ENCODE measurements around the gene SIGLEC9.

Gene SIGLEC9

GRCh38 chr19:51144482-51145045, 19.9 kb downstream of the SIGLEC9 start:
- no peak for DNase-seq (ENCODE audit: low read depth in 2 of 2)

- no peak for DNase-seq (ENCODE audit: low read depth in 2 of 2)
These were observed 21.3 kb downstream of the SIGLEC9 start for GRCh38 chr19:51145916-51146493.

GRCh38 chr19:51146751-51147150, 22.0 kb downstream of the SIGLEC9 start:
- no peak for DNase-seq (ENCODE audit: low read depth in 2 of 2)

- DNase-seq (ENCODE audit: low read depth in 2 of 2): no peak
These were observed 23.0 kb downstream of the SIGLEC9 start for GRCh38 chr19:51147663-51148062.

GRCh38 chr19:51148580-51148979, 23.9 kb downstream of the SIGLEC9 start:
- DNase-seq (ENCODE audit: low read depth in 2 of 2): no peak

GRCh38 chr19:51150627-51151026, 25.9 kb downstream of the SIGLEC9 start:
- DNase-seq (ENCODE audit: low read depth in 2 of 2): no peak

- DNase-seq (ENCODE audit: low read depth in 2 of 2): no peak
These were observed 32.0 kb downstream of the SIGLEC9 start for GRCh38 chr19:51156710-51157109.

GRCh38 chr19:51157265-51157664, 32.6 kb downstream of the SIGLEC9 start:
- no peak for DNase-seq (ENCODE audit: low read depth in 2 of 2)

- DNase-seq (ENCODE audit: low read depth in 2 of 2): peak; percentile 65 to 79
These were observed 33.9 kb downstream of the SIGLEC9 start for GRCh38 chr19:51158474-51159129.

GRCh38 chr19:51159656-51160055, 35.0 kb downstream of the SIGLEC9 start:
- no peak for DNase-seq (ENCODE audit: low read depth in 2 of 2)

GRCh38 chr19:51161266-51161665, 36.6 kb downstream of the SIGLEC9 start:
- DNase-seq (ENCODE audit: low read depth in 2 of 2): no peak

- no peak for DNase-seq (ENCODE audit: low read depth in 2 of 2)
These were observed 37.3 kb downstream of the SIGLEC9 start for GRCh38 chr19:51161867-51162496.

GRCh38 chr19:51163257-51163656, 38.6 kb downstream of the SIGLEC9 start:
- DNase-seq (ENCODE audit: low read depth in 2 of 2): no peak

GRCh38 chr19:51164215-51164614, 39.5 kb downstream of the SIGLEC9 start:
- DNase-seq (ENCODE audit: low read depth in 2 of 2): no peak

GRCh38 chr19:51166846-51167490, 42.3 kb downstream of the SIGLEC9 start:
- DNase-seq (ENCODE audit: low read depth in 2 of 2): peak in 1 of 2 donors; percentile 3

GRCh38 chr19:51168564-51169282, 44.0 kb downstream of the SIGLEC9 start:
- no peak for DNase-seq (ENCODE audit: low read depth in 2 of 2)

GRCh38 chr19:51169283-51169918, 44.7 kb downstream of the SIGLEC9 start:
- peak; percentile 50 to 54 for DNase-seq (ENCODE audit: low read depth in 2 of 2)

- DNase-seq (ENCODE audit: low read depth in 2 of 2): no peak
These were observed 47.5 kb downstream of the SIGLEC9 start for GRCh38 chr19:51172223-51172622.

- DNase-seq (ENCODE audit: low read depth in 2 of 2): no peak
These were observed 49.0 kb downstream of the SIGLEC9 start for GRCh38 chr19:51173681-51174080.

- DNase-seq (ENCODE audit: low read depth in 2 of 2): no peak
These were observed 54.5 kb downstream of the SIGLEC9 start for GRCh38 chr19:51179256-51179655.
